Sigmoid colon (tissue), 7 donors: ENCODE measurements around the gene BPIFB2. TPM values are rescaled to one million over a fixed set of nuclear protein-coding genes. Genes with fewer than 3 reads are reported as not detected.

ENCODE experiments used
- DNase-seq: peaks from one replicate; pipeline ENCODE4 v3.0.0-alpha.2; 2019
- H3K27ac ChIP-seq, 4 donors: fragments of 200-600 bp; sonication (generic); one replicate each; pipeline ENCODE4 v1.5.1; 2016 to 2019; ENCODE audit warnings: mild to moderate bottlenecking in 1 of 4
- H3K27me3 ChIP-seq, 3 donors: fragments of 200-600 bp; sonication (generic); one replicate each; pipeline ENCODE4 v1.5.1; 2019; ENCODE audit warnings: mild to moderate bottlenecking in 1 of 3
- H3K36me3 ChIP-seq, 4 donors: fragments of 200-600 bp; sonication (generic); one replicate each; pipeline ENCODE4 v1.5.1; 2016 to 2019
- H3K4me1 ChIP-seq, 4 donors: fragments of 200-600 bp; sonication (generic); one replicate each; pipeline ENCODE4 v1.5.1; 2017 to 2019
- H3K4me3 ChIP-seq, 4 donors: fragments of 200-600 bp; sonication (generic); one replicate each; pipeline ENCODE4 v1.5.1; 2017 to 2019; ENCODE audit warnings: mild to moderate bottlenecking in 2 of 4, moderate library complexity in 1 of 4
- H3K9me3 ChIP-seq, 4 donors: fragments of 200-600 bp in 3 of 4; sonication (generic) in 3 of 4; one replicate each; pipeline versions ENCODE4 v1.5.1 to v1.6.1; 2013 to 2019
- CTCF ChIP-seq, 4 experiments: fragments of 450-650 bp in 3 of 4; fragments of 200-600 bp in 1 of 4; IDR thresholded peaks; one replicate each; pipeline ENCODE4 v1.5.1; 2016 to 2019; ENCODE audit warnings: antibody characterized with exemption in 4 of 4, mild to moderate bottlenecking in 3 of 4, moderate library complexity in 2 of 4
- EP300 ChIP-seq, 4 donors: sonication (generic); formaldehyde crosslinking; IDR thresholded peaks; one replicate each; pipeline ENCODE4 v1.6.1; 2017; ENCODE audit warnings: antibody characterized with exemption in 4 of 4
- POLR2A ChIP-seq, 2 donors: fragments of 450-650 bp; IDR thresholded peaks; one replicate each; pipeline ENCODE4 v1.6.1; 2016; ENCODE audit warnings: antibody characterized with exemption in 2 of 2, mild to moderate bottlenecking in 2 of 2, moderate library complexity in 2 of 2
- POLR2AphosphoS5 ChIP-seq, 4 donors: sonication (generic); formaldehyde crosslinking; IDR thresholded peaks; one replicate each; pipeline ENCODE4 v1.6.1; 2017; ENCODE audit warnings: antibody characterized with exemption in 4 of 4
- WGBS, 2 donors: extraction: QIAGEN DNeasy Blood & Tissue Kit; methylation state at CpG; one replicate each; pipeline ENCODE4 v1.1.7; 2013; 5-methylcytosine and 5-hydroxymethylcytosine counted together
- intact Hi-C: fragments of 100-400 bp; cut with DNase I; formaldehyde crosslinking; loops from one replicate; pipeline ENCODE4 v1.15.1; 2023
- polyA plus RNA-seq, 3 donors: library from polyadenylated mRNA; stranded (reverse); fragments of 200-250 nt; gene quantifications; one replicate each; pipeline ENCODE4 v1.2.3, GENCODE V29; 2013
- total RNA-seq, 4 donors: library from RNA; depleted of rRNA; stranded (reverse); fragments of >200 nt; gene quantifications; one replicate each; pipeline ENCODE4 v1.1.0, GENCODE V29; 2016
- donor health status: healthy with polysubstance abuse.
- donor health status: Bipolar disorder and iron deficiency.
- donor health status: healthy.

Gene BPIFB2
- total and polyA plus RNA-seq, 7 donors: not detected

DNA sequence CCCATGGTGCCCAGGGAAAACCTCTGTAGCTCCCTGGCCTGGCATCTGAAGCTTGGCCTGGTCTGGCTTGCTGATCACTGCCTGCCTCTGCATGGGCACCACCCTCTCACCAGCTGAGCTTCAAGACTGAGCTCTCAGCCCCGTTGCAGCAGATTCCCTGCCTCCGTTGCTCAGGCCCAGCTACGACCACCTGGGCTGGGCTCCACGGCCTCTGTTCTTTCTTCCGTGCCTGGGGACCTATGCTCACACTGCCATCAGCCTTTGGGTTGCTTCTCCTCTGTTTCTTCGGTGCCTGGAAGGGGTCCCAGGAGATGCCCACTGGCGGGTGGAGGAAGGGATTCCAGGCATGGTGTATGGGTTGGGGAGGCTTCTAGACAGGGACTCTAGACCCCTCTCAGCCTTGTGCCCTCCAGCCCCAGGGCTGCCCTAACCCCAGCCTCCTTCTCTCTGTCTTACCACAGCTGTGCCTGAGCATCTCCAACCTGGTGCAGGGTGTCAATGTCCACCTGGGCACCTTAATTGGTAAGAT is 9.1 kb downstream of the BPIFB2 start:
- no peak for DNase-seq
- peaks cover 0 to 6% (median 0%) of the 10 kb centered on the region in 3 donors for H3K27me3 ChIP-seq
- no peaks in the 10 kb centered on the region for H3K36me3 ChIP-seq
- intact Hi-C loops: no loop called here
- no peak overlapping the region for H3K4me3 ChIP-seq
- H3K27ac ChIP-seq: no peak overlapping the region
- TF ChIP-seq POLR2A (IDR thresholded peaks at IDR 0.05) (no peak), POLR2AphosphoS5 (IDR thresholded peaks at IDR 0.05) (no peak), CTCF (IDR thresholded peaks at IDR 0.05) (no peak), EP300 (IDR thresholded peaks at IDR 0.05) (no peak)
- H3K4me1 ChIP-seq: no peaks in the 10 kb centered on the region
- no peaks in the 10 kb centered on the region for H3K9me3 ChIP-seq
- 60 to 81% methylated on average over 7 of the region's 7 CpGs for WGBS, 2 donors

DNA sequence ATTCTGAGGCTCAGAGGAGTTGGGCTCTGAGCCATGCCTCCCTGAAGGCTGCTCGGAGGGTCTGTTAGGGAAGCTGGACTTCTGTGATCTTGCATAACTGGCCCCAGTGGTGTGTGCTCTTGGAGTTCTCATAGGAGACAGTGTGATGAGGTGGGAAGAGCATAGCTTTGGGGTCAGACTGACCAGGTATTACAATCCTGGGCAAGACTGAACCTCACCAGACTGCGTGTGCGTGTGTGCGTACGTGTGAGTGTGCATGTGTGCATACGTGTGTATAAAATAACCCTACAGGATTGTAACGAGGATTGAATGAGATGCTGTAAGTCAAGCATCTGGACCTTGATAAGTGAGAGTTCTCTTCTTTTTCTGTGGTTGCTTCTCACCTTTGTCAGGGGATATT is 10.0 kb downstream of the BPIFB2 start:
- TF ChIP-seq POLR2A (IDR thresholded peaks at IDR 0.05) (no peak), POLR2AphosphoS5 (IDR thresholded peaks at IDR 0.05) (no peak), EP300 (IDR thresholded peaks at IDR 0.05) (no peak), CTCF (IDR thresholded peaks at IDR 0.05) (no peak)
- Histone ChIP-seq H3K4me1 (no peaks in the 10 kb centered on the region), H3K36me3 (no peaks in the 10 kb centered on the region), H3K9me3 (no peaks in the 10 kb centered on the region), H3K27me3 (peaks cover 0 to 6% (median 0%) of the 10 kb centered on the region in 3 donors), H3K27ac (no peak overlapping the region), H3K4me3 (no peak overlapping the region)
- no peak for DNase-seq
- intact Hi-C loops: no loop called here
- WGBS, 2 donors: 69 to 87% methylated on average over 7 of the region's 7 CpGs

- no peak overlapping the region for H3K4me3 ChIP-seq
- no peak for DNase-seq
- no peaks in the 10 kb centered on the region for H3K4me1 ChIP-seq
- no peaks in the 10 kb centered on the region for H3K36me3 ChIP-seq
- 55 to 74% methylated on average over 14 of the region's 14 CpGs for WGBS, 2 donors
- no peaks in the 10 kb centered on the region for H3K9me3 ChIP-seq
- intact Hi-C loops: no loop called here
- peaks cover 0 to 6% (median 0%) of the 10 kb centered on the region in 3 donors for H3K27me3 ChIP-seq
- no peak overlapping the region for H3K27ac ChIP-seq
- TF ChIP-seq POLR2AphosphoS5 (IDR thresholded peaks at IDR 0.05) (no peak), CTCF (IDR thresholded peaks at IDR 0.05) (no peak), EP300 (IDR thresholded peaks at IDR 0.05) (no peak), POLR2A (IDR thresholded peaks at IDR 0.05) (no peak)
Observed at GRCh38 chr20:33018169-33018931, 10.8 kb downstream of the BPIFB2 start.

- no peak overlapping the region for H3K4me3 ChIP-seq
- H3K27ac ChIP-seq: no peak overlapping the region
- WGBS, 2 donors: 81 to 88% methylated on average over 23 of the region's 23 CpGs
- no peaks in the 10 kb centered on the region for H3K9me3 ChIP-seq
- intact Hi-C loops: loop anchor here (10.0 kb wide), 1 partner anchor 55 kb away; no protein-coding TSS in a partner anchor
- TF ChIP-seq POLR2A (IDR thresholded peaks at IDR 0.05) (no peak), POLR2AphosphoS5 (IDR thresholded peaks at IDR 0.05) (no peak), EP300 (IDR thresholded peaks at IDR 0.05) (no peak), CTCF (IDR thresholded peaks at IDR 0.05) (no peak)
- no peak for DNase-seq
- H3K36me3 ChIP-seq: no peaks in the 10 kb centered on the region
- peaks cover 0 to 6% (median 0%) of the 10 kb centered on the region in 3 donors for H3K27me3 ChIP-seq
- no peaks in the 10 kb centered on the region for H3K4me1 ChIP-seq
Observed at GRCh38 chr20:33019465-33020277, 12.2 kb downstream of the BPIFB2 start.
